RWPE2 (cell line): ENCODE results near the gene CDH4.

Experiments used
- ATAC-seq: fragments of 200-7000 bp; cut with Tn5 transposase; 3 replicates; pipeline ENCODE4 v1.9.1; 2021; ENCODE audit warnings: low read depth
- DNase-seq: peaks from one replicate; pipeline ENCODE4 v3.0.0-alpha.2; 2020; ENCODE audit warnings: low spot score
- H3K27ac ChIP-seq: fragments of 450-650 bp; 2 replicates; pipeline ENCODE4 v1.5.1; 2017; ENCODE audit warnings: mild to moderate bottlenecking; ENCODE audit not compliant: poor library complexity, severe bottlenecking
- H3K27me3 ChIP-seq: fragments of 250-450 bp; sonication (Bioruptor Pico); 2 replicates; pipeline ENCODE4 v1.5.1; 2021; ENCODE audit warnings: mild to moderate bottlenecking, moderate library complexity; ENCODE audit not compliant: insufficient read depth, poor library complexity, severe bottlenecking
- H3K36me3 ChIP-seq: fragments of 250-450 bp; sonication (Bioruptor Pico); 2 replicates; pipeline ENCODE4 v1.5.1; 2020; ENCODE audit warnings: low read depth, mild to moderate bottlenecking, moderate library complexity
- H3K4me1 ChIP-seq: fragments of 250-450 bp; sonication (Bioruptor Pico); 2 replicates; pipeline ENCODE4 v1.5.1; 2021; ENCODE audit warnings: mild to moderate bottlenecking, moderate library complexity; ENCODE audit not compliant: insufficient read depth, poor library complexity, severe bottlenecking
- H3K4me3 ChIP-seq: fragments of 250-450 bp; sonication (Bioruptor Pico); 2 replicates; pipeline ENCODE4 v1.5.1; 2021; ENCODE audit warnings: mild to moderate bottlenecking, moderate library complexity; ENCODE audit not compliant: severe bottlenecking
- H3K9me3 ChIP-seq: fragments of 250-450 bp; sonication (Bioruptor Pico); 2 replicates; pipeline ENCODE4 v1.5.1; 2021; ENCODE audit warnings: mild to moderate bottlenecking, moderate library complexity; ENCODE audit not compliant: severe bottlenecking
- TF ChIP-seq, protein P1 (sequence below): fragments of 450-650 bp; IDR thresholded peaks from one replicate; pipeline ENCODE4 v1.5.1; 2017; ENCODE audit warnings: mild to moderate bottlenecking, moderate library complexity; ENCODE audit not compliant: poor library complexity, severe bottlenecking

CDH4 gene

GRCh38 chr20:61799394-61799923 is 547.4 kb downstream of the CDH4 start:
- DNase-seq = no peak
- TF ChIP-seq, protein P1, sequence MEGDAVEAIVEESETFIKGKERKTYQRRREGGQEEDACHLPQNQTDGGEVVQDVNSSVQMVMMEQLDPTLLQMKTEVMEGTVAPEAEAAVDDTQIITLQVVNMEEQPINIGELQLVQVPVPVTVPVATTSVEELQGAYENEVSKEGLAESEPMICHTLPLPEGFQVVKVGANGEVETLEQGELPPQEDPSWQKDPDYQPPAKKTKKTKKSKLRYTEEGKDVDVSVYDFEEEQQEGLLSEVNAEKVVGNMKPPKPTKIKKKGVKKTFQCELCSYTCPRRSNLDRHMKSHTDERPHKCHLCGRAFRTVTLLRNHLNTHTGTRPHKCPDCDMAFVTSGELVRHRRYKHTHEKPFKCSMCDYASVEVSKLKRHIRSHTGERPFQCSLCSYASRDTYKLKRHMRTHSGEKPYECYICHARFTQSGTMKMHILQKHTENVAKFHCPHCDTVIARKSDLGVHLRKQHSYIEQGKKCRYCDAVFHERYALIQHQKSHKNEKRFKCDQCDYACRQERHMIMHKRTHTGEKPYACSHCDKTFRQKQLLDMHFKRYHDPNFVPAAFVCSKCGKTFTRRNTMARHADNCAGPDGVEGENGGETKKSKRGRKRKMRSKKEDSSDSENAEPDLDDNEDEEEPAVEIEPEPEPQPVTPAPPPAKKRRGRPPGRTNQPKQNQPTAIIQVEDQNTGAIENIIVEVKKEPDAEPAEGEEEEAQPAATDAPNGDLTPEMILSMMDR = no peak
- H3K4me3 ChIP-seq = no peak overlapping the region

GRCh38 chr20:61799928-61800327 is 547.9 kb downstream of the CDH4 start:
- DNase-seq (no peak), ATAC-seq (no peak)
- TF ChIP-seq, protein P1 = no peak
- H3K27ac ChIP-seq = no peak overlapping the region
- H3K36me3 ChIP-seq = no peaks in the 10 kb centered on the region
- H3K27me3 ChIP-seq = no peaks in the 10 kb centered on the region
- no peaks in the 10 kb centered on the region for H3K9me3 ChIP-seq
- H3K4me1 ChIP-seq = no peaks in the 10 kb centered on the region
- H3K4me3 ChIP-seq = no peak overlapping the region

More at GRCh38 chr20:61799394-61799923, 547.4 kb downstream of the CDH4 start:
- no peak for ATAC-seq
- no peaks in the 10 kb centered on the region for H3K27me3 ChIP-seq
- no peaks in the 10 kb centered on the region for H3K36me3 ChIP-seq
- H3K9me3 ChIP-seq = no peaks in the 10 kb centered on the region
- no peaks in the 10 kb centered on the region for H3K4me1 ChIP-seq
- no peak overlapping the region for H3K27ac ChIP-seq

- no peak for ATAC-seq
These were observed 548.5 kb downstream of the CDH4 start for GRCh38 chr20:61800359-61801064.

GRCh38 chr20:61801065-61801360 is 549.0 kb downstream of the CDH4 start:
- ATAC-seq (no peak), DNase-seq (no peak)
- H3K9me3 ChIP-seq = no peaks in the 10 kb centered on the region
- H3K27me3 ChIP-seq = no peaks in the 10 kb centered on the region
- H3K27ac ChIP-seq = no peak overlapping the region
- H3K36me3 ChIP-seq = no peaks in the 10 kb centered on the region
- TF ChIP-seq, protein P1 = no peak
- H3K4me3 ChIP-seq = no peak overlapping the region
- H3K4me1 ChIP-seq = no peaks in the 10 kb centered on the region

More at GRCh38 chr20:61800359-61801064, 548.5 kb downstream of the CDH4 start:
- no peak overlapping the region for H3K4me3 ChIP-seq
- H3K4me1 ChIP-seq = no peaks in the 10 kb centered on the region
- TF ChIP-seq, protein P1 = no peak
- no peaks in the 10 kb centered on the region for H3K27me3 ChIP-seq
- H3K36me3 ChIP-seq = no peaks in the 10 kb centered on the region
- no peaks in the 10 kb centered on the region for H3K9me3 ChIP-seq
- no peak for DNase-seq
- no peak overlapping the region for H3K27ac ChIP-seq

- no peak for ATAC-seq
- H3K36me3 ChIP-seq = no peaks in the 10 kb centered on the region
- H3K4me1 ChIP-seq = no peaks in the 10 kb centered on the region
- no peaks in the 10 kb centered on the region for H3K27me3 ChIP-seq
- TF ChIP-seq, protein P1 = no peak
- no peak overlapping the region for H3K27ac ChIP-seq
- H3K9me3 ChIP-seq = no peaks in the 10 kb centered on the region
- H3K4me3 ChIP-seq = no peak overlapping the region
- DNase-seq = no peak
These were observed 549.4 kb downstream of the CDH4 start for GRCh38 chr20:61801428-61801827.
